H1 (cell line): ENCODE data around the gene DHRS12.

Source experiments
- RFX5 ChIP-seq: IDR thresholded peaks from 2 replicates; pipeline ENCODE4 v1.6.1; 2011; ENCODE audit warnings: low read depth, low read length, improper control_type of control experiment, borderline replicate concordance
- SIN3A ChIP-seq, 2 experiments: IDR thresholded peaks in 1 of 2; conservative IDR thresholded peaks in 1 of 2; 2 replicates each; pipeline ENCODE4 v1.6.1; 2011 to 2012; ENCODE audit warnings: low read length in 2 of 2, improper control_type of control experiment in 1 of 2, low read depth in 1 of 2, mild to moderate bottlenecking in 1 of 2

GRCh38 chr13:51833980-51834379 lies 30.0 kb upstream of the DHRS12 start:
- TF ChIP-seq RFX5 (no peak), SIN3A (conservative IDR thresholded peaks at IDR 0.05 in 1 of 2, IDR thresholded peaks at IDR 0.05 in 1 of 2; ENCODE audit: low read depth in 1 of 2, low read length in 2 of 2) (no peak)
